Dendritic cell treated with granulocyte-macrophage colony-stimulating factor and Interleukin-4, amounts not matched to agents 40 ng/mL and 50 ng/mL, for 4 days (primary cell): Measurements from ENCODE around the gene BMF.

Experiments
- H3K27ac Mint-ChIP-seq: one replicate; pipeline ENCODE4 v1.8.0; 2022; ENCODE audit warnings: mild to moderate bottlenecking, mixed read lengths
- H3K27me3 Mint-ChIP-seq: one replicate; pipeline ENCODE4 v1.8.0; 2022; ENCODE audit warnings: mild to moderate bottlenecking, mixed read lengths
- H3K36me3 Mint-ChIP-seq: one replicate; pipeline ENCODE4 v1.8.0; 2022; ENCODE audit warnings: low read depth, mixed read lengths
- H3K4me1 Mint-ChIP-seq: one replicate; pipeline ENCODE4 v1.8.0; 2022; ENCODE audit warnings: low read depth, mixed read lengths
- H3K4me3 Mint-ChIP-seq: one replicate; pipeline ENCODE4 v1.8.0; 2022; ENCODE audit warnings: mild to moderate bottlenecking, moderate library complexity, mixed read lengths
- H3K9me3 Mint-ChIP-seq: one replicate; pipeline ENCODE4 v1.8.0; 2022; ENCODE audit warnings: mixed read lengths
- intact Hi-C: fragments of 100-400 bp; cut with micrococcal nuclease; formaldehyde crosslinking; loops from one replicate; pipeline ENCODE4 v1.15.0; 2022

BMF gene

DNA sequence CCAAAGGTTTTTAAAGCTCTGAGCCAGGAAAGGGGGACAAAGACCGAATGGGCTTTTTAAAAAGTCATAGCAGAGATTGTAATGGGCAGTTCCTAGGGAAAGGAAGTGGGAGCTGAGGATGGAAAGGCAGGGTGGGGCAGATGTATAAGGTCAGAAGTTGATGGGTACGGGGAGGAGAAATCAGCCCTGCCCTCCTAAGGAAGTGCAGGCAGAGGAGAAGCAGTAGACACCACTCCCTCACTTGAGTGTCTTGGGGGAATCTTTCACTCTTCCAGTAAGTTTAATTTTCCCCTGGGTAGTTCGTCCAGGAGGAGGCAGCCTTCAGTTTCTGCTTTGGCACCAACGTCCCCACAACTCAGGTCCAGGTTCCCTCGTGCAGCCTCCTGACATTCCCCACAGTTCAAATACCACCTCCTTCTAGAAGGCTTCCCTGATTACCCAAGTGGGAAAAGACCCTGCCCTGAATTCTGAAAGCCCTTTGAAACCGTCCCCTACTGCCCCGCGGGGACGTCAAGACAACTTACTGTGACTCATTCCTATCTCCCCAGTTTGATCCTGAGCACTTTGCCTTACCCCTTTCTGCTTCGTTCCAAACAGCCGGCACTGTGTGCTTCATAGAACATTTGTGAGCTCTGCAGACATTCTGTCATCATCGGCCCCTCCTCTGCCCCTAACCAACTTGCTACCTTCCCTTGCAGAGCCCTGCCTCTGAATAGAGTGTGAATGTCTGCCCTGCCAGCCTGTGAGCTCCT lies 55.4 kb downstream of the BMF start:
- Mint-ChIP-seq H3K27me3 (no peaks in the 10 kb centered on the region), H3K36me3 (no peaks in the 10 kb centered on the region), H3K27ac (peak overlapping the region; percentile 63), H3K4me1 (peaks cover 76% of the 10 kb centered on the region), H3K9me3 (no peaks in the 10 kb centered on the region), H3K4me3 (no peak overlapping the region)
- intact Hi-C loops: no loop called here

GRCh38 chr15:40052604-40053003 lies 56.1 kb downstream of the BMF start:
- H3K36me3 Mint-ChIP-seq: no peaks in the 10 kb centered on the region
- no peaks in the 10 kb centered on the region for H3K27me3 Mint-ChIP-seq
- no peak overlapping the region for H3K4me3 Mint-ChIP-seq
- H3K9me3 Mint-ChIP-seq: no peaks in the 10 kb centered on the region
- H3K27ac Mint-ChIP-seq: peak overlapping the region; percentile 63
- intact Hi-C loops: no loop called here
- peaks cover 76% of the 10 kb centered on the region for H3K4me1 Mint-ChIP-seq

GRCh38 chr15:40051616-40052415 lies 56.9 kb downstream of the BMF start:
- intact Hi-C loops: no loop called here
- H3K4me1 Mint-ChIP-seq: peaks cover 79% of the 10 kb centered on the region
- no peaks in the 10 kb centered on the region for H3K9me3 Mint-ChIP-seq
- no peaks in the 10 kb centered on the region for H3K36me3 Mint-ChIP-seq
- no peaks in the 10 kb centered on the region for H3K27me3 Mint-ChIP-seq
- H3K27ac Mint-ChIP-seq: no peak overlapping the region
- no peak overlapping the region for H3K4me3 Mint-ChIP-seq

GRCh38 chr15:40050788-40051470 lies 57.8 kb downstream of the BMF start:
- Mint-ChIP-seq H3K4me3 (no peak overlapping the region), H3K36me3 (no peaks in the 10 kb centered on the region), H3K9me3 (no peaks in the 10 kb centered on the region), H3K4me1 (peaks cover 80% of the 10 kb centered on the region), H3K27ac (peak overlapping the region; percentile 98), H3K27me3 (no peaks in the 10 kb centered on the region)
- intact Hi-C loops: no loop called here

GRCh38 chr15:40048926-40049475 lies 59.7 kb downstream of the BMF start:
- Mint-ChIP-seq H3K27ac (peak overlapping the region; percentile 98), H3K4me3 (no peak overlapping the region), H3K9me3 (no peaks in the 10 kb centered on the region), H3K4me1 (peaks cover 79% of the 10 kb centered on the region), H3K36me3 (no peaks in the 10 kb centered on the region), H3K27me3 (no peaks in the 10 kb centered on the region)
- intact Hi-C loops: loop anchor here (2.0 to 5.0 kb wide), 2 partner anchors 56 to 113 kb away; partner anchors contain the start of gene BUB1B

GRCh38 chr15:40048211-40048792 lies 60.4 kb downstream of the BMF start:
- H3K27me3 Mint-ChIP-seq: no peaks in the 10 kb centered on the region
- intact Hi-C loops: loop anchor here (2.0 to 5.0 kb wide), 2 partner anchors 56 to 114 kb away; partner anchors contain the start of gene BUB1B
- H3K9me3 Mint-ChIP-seq: no peaks in the 10 kb centered on the region
- no peaks in the 10 kb centered on the region for H3K36me3 Mint-ChIP-seq
- H3K4me3 Mint-ChIP-seq: peak overlapping the region; percentile 13
- H3K27ac Mint-ChIP-seq: peak overlapping the region; percentile 98
- peaks cover 75% of the 10 kb centered on the region for H3K4me1 Mint-ChIP-seq

DNA sequence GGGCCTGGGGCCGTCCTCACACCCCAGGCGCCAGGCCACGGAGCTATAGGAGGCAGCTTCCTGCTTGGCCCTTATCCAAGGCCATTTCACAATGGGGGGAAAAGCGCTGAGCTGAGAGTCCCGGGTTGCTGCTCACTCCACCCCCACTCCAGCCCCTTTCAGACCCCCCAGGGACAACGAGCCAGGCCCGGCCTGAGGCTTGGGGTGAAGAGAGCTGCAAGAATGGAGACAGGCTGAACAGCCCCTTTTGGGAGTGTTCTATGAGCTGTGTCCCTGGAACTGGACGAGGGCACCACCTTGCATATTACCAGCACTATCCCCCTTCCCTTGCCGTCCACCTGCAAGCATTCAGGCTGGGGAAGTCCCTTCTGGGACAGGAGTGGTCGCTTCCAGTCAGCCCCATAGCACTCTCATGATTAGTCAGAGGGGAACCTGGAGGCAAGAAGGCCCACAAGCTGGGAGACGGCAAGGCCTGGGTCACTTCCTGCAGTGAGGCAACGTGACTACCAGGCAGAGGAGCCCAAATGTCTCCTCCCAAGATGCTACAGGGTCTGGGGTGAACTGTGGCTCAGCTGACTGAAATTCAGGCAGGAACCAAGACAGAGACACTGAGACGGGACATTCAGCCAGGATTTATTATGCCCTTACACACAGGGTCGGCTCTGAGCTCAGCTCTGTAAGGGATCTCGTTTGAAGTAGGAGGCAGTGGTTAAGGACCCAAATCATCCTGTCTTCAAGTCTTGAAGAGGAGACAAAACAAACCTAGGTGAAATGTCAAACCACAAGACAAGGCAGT lies 61.1 kb downstream of the BMF start:
- H3K27ac Mint-ChIP-seq: peak overlapping the region; percentile 98
- H3K27me3 Mint-ChIP-seq: no peaks in the 10 kb centered on the region
- no peaks in the 10 kb centered on the region for H3K36me3 Mint-ChIP-seq
- H3K9me3 Mint-ChIP-seq: no peaks in the 10 kb centered on the region
- H3K4me1 Mint-ChIP-seq: peaks cover 68% of the 10 kb centered on the region
- intact Hi-C loops: loop anchor here (2.0 to 5.0 kb wide), 2 partner anchors 57 to 115 kb away; partner anchors contain the start of gene BUB1B
- peak overlapping the region; percentile 13 for H3K4me3 Mint-ChIP-seq

DNA sequence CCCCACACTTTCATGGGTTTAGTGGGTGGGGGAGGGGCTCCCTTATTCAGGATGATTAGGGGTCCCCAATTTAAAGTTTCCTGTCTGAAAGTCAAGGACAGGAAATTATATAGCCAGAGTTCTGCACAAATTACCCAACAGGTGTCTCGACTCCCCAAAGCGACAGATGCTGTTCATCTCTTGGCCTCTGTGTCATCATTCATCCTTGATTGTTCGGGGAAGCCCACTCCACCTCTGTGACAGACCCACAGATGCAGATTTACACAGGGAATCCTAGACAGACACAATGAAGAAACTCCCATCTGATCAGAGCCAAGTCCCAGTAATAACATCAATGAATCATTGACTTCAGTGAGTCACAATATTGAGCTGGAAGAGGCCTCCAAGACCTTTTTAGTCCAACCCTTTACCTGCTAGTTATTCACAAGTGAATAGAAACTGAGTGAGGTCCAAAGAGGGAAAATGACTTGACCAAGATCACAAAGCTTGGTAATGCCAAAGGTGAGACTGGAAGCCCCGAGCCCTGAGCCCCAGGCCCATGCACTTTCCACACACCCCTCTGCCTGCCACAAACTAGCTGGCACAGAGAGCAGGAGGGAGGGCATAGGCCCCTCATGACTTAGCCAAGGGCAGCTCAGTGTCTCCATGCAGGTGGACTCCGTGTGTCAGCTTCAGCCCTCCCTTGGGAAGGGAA lies 61.8 kb downstream of the BMF start:
- Mint-ChIP-seq H3K27me3 (no peaks in the 10 kb centered on the region), H3K4me1 (peaks cover 60% of the 10 kb centered on the region), H3K4me3 (no peak overlapping the region), H3K9me3 (no peaks in the 10 kb centered on the region), H3K36me3 (no peaks in the 10 kb centered on the region), H3K27ac (peak overlapping the region; percentile 98)
- intact Hi-C loops: loop anchor here (5.0 kb wide), 1 partner anchor 115 kb away; the partner anchor contains the start of gene BUB1B

GRCh38 chr15:40045572-40046217 lies 63.0 kb downstream of the BMF start:
- Mint-ChIP-seq H3K4me3 (no peak overlapping the region), H3K9me3 (no peaks in the 10 kb centered on the region), H3K36me3 (peaks cover 5% of the 10 kb centered on the region), H3K4me1 (peaks cover 60% of the 10 kb centered on the region), H3K27me3 (no peaks in the 10 kb centered on the region), H3K27ac (peak overlapping the region; percentile 74)
- intact Hi-C loops: loop anchor here (1.0 to 5.0 kb wide), 2 partner anchors 117 to 229 kb away; partner anchors contain the start of gene BUB1B

DNA sequence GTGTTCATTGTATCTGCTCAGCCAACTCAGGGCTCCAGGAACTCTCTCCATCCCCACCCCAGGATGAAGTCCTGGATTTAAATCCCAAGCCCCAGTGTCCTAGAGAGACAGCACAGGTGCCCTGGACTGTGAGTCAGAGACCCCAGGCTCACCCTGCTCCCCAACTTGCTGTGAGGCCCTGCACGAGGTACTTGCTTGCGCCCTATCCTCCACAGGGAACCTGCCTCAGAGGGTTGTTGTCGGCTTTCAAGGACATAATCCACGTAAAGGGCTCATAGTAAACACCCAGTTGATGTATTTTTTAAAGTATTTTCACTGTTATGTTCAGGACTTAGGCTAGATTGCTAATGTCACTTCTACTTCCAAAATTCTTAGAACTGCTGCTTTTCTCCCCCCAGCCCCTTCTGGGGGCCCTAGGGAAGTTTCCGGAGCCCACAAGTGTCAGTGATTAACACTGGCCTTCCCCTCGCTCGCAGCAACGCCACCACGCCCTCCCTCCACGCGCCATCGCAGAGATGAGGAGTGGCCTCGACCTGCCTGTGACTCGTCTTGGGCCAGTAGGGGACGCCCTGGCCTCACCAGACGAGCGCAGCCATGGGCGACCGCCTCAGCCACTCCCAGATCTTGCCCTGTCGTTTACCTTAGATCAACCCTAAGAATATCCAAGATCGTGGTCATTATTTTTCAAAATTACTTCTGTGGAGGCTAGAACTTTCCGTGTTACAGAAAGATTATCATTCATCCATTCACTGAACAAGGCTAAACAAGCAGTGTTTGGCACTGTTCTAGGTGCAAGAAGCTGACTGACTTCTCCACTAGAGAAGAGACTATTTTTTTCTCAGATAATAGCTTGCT lies 63.7 kb downstream of the BMF start:
- peaks cover 61% of the 10 kb centered on the region for H3K4me1 Mint-ChIP-seq
- intact Hi-C loops: loop anchor here (1.0 to 5.0 kb wide), 2 partner anchors 117 to 229 kb away; partner anchors contain the start of gene BUB1B
- H3K9me3 Mint-ChIP-seq: no peaks in the 10 kb centered on the region
- H3K4me3 Mint-ChIP-seq: peak overlapping the region; percentile 70
- H3K27me3 Mint-ChIP-seq: no peaks in the 10 kb centered on the region
- peaks cover 5% of the 10 kb centered on the region for H3K36me3 Mint-ChIP-seq
- peak overlapping the region; percentile 74 for H3K27ac Mint-ChIP-seq

GRCh38 chr15:40043927-40044716 lies 64.6 kb downstream of the BMF start:
- peaks cover 9% of the 10 kb centered on the region for H3K36me3 Mint-ChIP-seq
- H3K9me3 Mint-ChIP-seq: no peaks in the 10 kb centered on the region
- no peak overlapping the region for H3K4me3 Mint-ChIP-seq
- H3K27me3 Mint-ChIP-seq: no peaks in the 10 kb centered on the region
- H3K4me1 Mint-ChIP-seq: peaks cover 56% of the 10 kb centered on the region
- intact Hi-C loops: no loop called here
- peak overlapping the region; percentile 74 for H3K27ac Mint-ChIP-seq
